Epithelial cell of prostate (primary cell): ENCODE data around the gene FOXJ3.
A peak's percentile ranks its signal among the peaks of the same experiment; 100 is the strongest.

Experiments
- DNase-seq: peaks from one replicate; pipeline ENCODE4 v3.0.0-alpha.2; 2011; ENCODE audit warnings: low read depth, low spot score
- H3K27ac ChIP-seq: fragments of 450-650 bp; 2 replicates; pipeline ENCODE4 v1.5.1; 2017; ENCODE audit warnings: mild to moderate bottlenecking

Gene FOXJ3

DNA sequence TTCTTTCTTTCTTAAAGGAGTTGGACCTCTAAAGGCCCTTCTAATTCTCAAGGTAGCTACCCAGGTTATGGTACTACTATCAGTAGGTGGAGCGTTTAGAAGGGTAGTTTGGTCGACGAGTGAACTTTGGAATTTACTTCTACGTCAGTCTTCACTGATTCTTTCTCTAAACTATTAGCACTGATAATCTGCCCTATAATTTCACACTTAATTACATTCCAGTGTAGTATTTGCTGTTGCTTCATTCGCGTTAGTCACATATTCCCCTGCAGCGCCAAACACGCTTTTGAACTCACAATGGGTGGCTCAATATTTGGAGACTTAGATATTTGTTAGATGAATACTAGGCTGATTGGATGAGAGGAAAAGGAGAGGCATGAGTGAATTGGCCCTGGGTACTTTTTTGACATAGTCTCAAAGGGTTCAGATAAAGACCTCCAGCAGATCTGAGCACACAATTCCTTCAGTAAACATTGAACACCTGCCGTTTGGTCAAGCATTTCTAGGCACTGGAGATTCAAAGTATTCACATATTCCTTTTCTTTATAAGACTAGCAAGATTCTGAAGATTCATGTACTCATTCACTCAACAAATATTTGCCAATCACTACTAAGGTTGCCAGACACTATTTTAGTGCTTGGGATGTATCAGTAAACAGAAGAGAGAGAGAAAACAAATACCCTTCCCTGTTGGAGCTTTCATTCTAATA, 929 bp upstream of the FOXJ3 start:
- peak; percentile 59 for DNase-seq
- peak overlapping the region; percentile 96 for H3K27ac ChIP-seq

- H3K27ac ChIP-seq, result peak overlapping the region; percentile 96
- DNase-seq, result peak; percentile 10
Measured at GRCh38 chr1:42334240-42335049, 590 bp downstream of the FOXJ3 start.

DNA sequence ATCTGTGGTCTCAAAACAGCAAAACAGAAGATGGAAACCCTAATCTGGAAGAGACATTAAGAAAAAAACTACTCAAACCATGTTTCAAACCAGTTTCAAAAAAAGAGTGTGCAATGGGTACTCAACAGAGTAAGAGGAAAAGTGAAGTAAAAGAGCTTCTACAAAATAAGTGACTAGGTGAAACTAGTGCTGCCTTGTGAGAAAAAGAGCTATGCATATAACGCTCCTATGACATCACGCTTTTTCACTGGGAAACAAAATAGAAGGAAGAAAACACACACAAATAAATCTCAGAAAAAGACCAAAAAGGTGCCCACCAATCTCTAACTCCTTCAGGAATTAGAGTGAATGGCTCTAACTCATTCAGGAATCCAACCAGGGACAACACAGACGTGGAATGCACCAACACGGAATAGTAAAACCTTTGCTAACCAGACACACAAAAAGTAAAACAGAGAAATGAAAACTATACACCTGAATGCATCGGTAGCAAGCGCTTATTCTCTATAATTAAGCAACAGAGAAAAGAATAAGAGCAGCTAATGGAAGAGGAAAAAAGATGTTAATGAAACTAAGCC, 1.3 kb downstream of the FOXJ3 start:
- DNase-seq, result no peak
- H3K27ac ChIP-seq, result peak overlapping the region; percentile 96

- no peak overlapping the region for H3K27ac ChIP-seq
- no peak for DNase-seq
Measured at GRCh38 chr1:42332877-42333276, 2.2 kb downstream of the FOXJ3 start.

DNA sequence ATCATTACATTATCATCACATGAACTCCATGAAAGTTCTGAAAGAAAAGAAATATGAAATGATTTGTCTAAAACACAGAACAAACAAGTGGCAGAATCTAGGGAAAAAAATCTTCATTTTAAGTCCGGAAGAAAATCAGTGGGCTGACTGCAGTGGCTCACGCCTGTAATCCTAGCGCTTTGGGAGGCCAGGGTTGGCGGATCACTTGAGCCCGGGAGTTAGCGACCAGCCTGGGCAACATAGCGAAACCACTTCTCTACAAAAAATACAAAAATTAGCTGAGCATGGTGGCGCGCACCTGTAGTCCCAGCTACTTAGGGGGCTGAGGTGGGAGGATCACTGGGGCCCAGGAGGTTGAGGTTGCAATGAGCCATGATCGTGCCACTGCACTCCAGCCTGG, 4.8 kb downstream of the FOXJ3 start:
- DNase-seq, result no peak
- no peak overlapping the region for H3K27ac ChIP-seq

DNA sequence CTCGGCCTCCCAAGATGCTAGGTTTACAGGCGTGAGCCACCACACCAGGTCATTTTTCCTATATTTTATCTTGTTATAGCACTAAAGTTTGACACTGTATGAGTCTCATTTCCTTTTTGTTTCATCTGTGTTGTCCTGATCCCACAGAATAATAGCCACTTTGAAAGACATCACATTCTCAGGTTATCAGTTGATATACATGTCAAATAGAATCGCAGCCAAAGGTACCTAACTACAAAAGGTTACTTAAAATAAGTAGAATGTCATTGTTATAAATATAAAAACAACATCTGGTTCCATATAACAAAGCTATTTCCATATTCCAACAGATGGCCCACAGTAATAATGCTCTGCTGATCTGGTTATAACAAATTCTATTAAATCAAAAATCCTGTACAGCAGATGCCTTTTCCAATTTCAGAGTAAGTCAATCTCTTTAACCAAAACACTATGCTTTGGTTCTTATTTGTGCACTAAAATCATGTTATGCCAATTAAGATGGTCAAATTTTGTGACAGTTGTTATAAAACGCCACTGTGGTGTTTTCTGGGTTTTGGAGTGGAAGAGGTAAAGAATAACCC, 6.0 kb downstream of the FOXJ3 start:
- H3K27ac ChIP-seq, result no peak overlapping the region
- no peak for DNase-seq

- DNase-seq, result no peak
- H3K27ac ChIP-seq, result no peak overlapping the region
Measured at GRCh38 chr1:42328047-42328625, 6.9 kb downstream of the FOXJ3 start.

DNA sequence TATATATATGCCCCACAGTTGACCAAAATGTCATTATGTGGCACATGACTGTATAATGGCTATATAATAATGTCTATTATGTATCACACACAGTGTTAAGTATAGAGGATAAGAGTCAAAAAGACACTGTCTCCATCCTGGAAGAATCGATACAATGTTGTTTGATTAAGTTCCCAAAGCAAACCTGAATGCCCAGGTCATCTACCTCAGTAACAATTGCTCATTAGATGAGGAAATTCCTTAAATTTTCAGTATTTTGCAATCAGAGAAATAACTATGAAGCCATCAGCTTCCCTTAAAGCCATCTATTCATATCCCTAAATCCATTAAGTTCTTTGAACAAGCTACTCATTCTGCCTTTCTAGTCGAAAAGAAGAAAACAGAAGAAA, 10.0 kb downstream of the FOXJ3 start:
- H3K27ac ChIP-seq, result no peak overlapping the region

DNA sequence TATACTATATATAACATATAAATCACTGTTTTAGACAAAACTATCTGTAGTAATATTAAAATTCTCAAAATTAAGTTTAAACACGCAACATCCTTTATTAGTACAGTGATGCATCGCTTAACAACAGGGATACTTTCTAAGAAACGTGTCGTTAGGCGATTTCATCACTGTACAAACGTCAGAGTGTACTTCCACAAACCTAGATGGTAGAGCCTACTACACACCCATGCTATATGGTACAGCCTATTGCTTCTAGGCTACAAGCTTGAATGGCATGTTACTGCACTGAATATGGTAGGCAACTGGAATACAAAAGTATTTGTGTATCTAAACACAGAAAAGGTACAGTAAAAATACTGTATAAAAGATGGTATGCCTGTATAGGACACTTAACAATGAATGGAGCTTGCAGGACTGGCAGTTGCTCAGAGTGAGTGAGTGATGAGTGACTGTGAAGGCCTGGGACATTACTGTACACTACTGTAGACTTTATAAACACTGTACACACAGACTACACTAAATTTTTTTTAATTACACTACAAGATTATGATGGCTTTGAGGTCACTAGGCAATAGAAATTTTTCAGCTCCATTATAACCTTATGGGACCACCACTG, 10.5 kb downstream of the FOXJ3 start:
- no peak overlapping the region for H3K27ac ChIP-seq
- DNase-seq, result no peak

More for the DNA sequence above, 10.0 kb downstream of the FOXJ3 start:
- no peak for DNase-seq

- no peak overlapping the region for H3K27ac ChIP-seq
- no peak for DNase-seq
Measured at GRCh38 chr1:42323551-42323950, 11.5 kb downstream of the FOXJ3 start.

DNA sequence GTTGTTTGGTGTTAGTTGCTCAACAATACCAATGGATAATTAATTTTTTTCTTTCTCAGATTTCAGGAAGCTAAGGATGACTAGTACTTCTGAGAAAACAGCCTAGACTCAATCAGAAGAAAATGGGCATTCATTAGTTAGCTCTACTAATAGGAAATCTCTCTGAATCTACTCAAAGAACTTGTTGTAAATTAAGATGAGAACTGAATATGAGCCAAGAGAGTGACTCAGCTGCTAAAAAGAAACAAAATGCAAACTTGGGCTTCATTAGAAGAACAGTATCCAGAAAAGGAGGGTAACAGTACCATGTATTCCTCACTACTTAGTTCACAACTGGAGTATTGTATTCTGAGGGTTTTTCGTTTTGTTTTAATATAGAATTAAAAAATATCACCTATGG, 12.5 kb downstream of the FOXJ3 start:
- H3K27ac ChIP-seq, result no peak overlapping the region
- no peak for DNase-seq

DNA sequence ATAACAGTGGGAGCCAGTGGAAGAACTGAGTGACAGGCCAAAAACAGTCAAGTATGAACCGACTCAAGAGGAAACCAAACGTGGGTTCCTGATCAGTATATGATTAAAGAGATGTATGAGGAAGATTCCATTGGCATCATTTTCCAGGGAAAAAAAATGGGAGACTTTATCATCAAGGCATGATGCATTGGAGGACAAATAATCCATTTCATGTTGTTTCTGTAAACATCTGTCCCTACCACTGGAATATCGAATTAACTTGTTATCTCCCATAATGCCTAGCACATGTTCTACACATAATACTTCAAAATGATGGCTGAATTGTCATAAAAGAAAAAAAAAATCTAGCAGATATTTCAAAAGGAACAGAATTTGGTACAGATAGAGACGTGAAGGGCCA, 13.3 kb downstream of the FOXJ3 start:
- no peak overlapping the region for H3K27ac ChIP-seq

DNA sequence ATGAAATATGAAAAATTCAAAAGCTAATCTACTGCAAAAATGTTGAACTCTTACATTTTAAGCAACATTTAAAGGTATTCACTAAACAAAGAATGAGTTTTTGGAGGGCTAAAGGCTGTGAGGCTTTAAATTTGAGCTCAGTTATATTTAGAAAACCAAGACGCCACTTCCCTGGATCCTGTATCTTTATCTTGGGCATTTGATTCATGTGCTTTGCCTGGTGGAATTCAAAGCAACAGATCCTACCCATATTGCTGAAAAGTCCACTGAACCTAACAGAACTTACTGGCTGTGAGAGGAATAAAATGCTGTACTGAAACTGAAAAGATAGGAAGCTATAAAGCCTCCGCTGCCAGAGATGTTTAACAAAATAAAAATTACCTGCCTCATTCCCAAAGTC, 14.3 kb downstream of the FOXJ3 start:
- DNase-seq, result no peak
- no peak overlapping the region for H3K27ac ChIP-seq

More for the DNA sequence above, 13.3 kb downstream of the FOXJ3 start:
- DNase-seq, result no peak

- DNase-seq, result no peak
- H3K27ac ChIP-seq, result peak overlapping the region; percentile 1
Measured at GRCh38 chr1:42319871-42320484, 15.1 kb downstream of the FOXJ3 start.

DNA sequence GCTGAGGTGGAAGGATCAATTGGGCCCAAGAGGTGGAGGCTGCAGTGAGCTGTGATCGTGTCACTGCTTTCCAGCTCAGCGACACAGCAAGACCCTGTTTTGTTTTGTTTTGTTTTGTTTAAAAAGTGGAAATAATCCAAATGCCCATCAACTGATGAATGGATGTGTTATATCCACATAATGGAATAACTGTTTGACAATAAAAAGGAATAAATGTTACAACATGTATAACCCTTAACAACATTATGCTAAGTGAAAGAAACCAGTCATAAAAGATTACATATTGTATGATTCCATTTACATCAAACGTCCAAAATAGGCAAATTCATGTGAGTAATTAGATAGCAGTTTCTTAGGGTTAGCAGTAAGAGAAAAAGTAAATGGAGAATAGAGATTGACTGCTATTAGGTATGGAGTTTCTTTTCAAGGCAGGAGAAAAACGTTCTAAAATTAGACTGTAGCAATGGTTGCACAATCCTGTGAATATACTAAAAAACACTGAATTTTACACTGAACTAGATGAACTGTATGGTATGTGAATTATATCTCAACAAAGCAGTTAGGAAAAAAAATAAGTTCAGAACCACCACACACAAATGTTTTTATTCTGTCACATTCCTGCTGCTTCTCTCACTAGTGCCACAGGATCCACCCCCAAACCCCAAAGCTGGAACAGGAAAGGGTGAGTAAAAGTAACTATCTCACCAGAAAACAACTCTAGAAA, 15.7 kb downstream of the FOXJ3 start:
- peak overlapping the region; percentile 1 for H3K27ac ChIP-seq
- no peak for DNase-seq

GRCh38 chr1:42318601-42319000, 16.4 kb downstream of the FOXJ3 start:
- no peak for DNase-seq
- no peak overlapping the region for H3K27ac ChIP-seq

DNA sequence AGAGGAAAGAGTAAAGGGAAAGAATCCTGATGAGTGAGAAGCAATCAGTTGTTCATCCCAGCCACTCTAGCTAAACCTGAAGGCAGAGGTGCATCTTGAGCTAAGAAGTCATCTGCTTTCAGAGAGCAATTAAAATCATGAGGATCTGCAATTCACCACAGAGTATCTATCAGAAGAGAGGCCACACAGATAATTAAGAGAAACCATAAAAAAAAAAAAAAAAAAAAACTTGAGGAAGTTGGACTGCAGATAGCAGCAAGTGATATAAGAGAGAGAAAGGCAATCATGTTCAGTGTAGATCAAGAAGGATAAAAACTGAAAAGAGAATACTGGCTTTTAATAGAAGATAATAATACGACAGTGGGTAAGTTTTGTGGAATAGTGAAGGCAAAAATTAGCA, 17.7 kb downstream of the FOXJ3 start:
- DNase-seq, result no peak
- H3K27ac ChIP-seq, result no peak overlapping the region

GRCh38 chr1:42316292-42316691, 18.7 kb downstream of the FOXJ3 start:
- DNase-seq, result no peak
- H3K27ac ChIP-seq, result no peak overlapping the region

- no peak overlapping the region for H3K27ac ChIP-seq
Measured at GRCh38 chr1:42315500-42315899, 19.5 kb downstream of the FOXJ3 start.

More at GRCh38 chr1:42315500-42315899, 19.5 kb downstream of the FOXJ3 start:
- DNase-seq, result no peak
